K562 (cell line): ENCODE data around the gene RABGAP1L. TPM values are rescaled to one million over a fixed set of nuclear protein-coding genes. Genes with fewer than 3 reads are reported as not detected.

Source experiments
- ATAC-seq: fragments of 200-7000 bp; cut with Tn5 transposase; 3 replicates; pipeline ENCODE4 v1.9.1; 2020; ENCODE audit warnings: moderate library complexity
- BruUV-seq: library from RNA; stranded (reverse); fragments of 400-500 nt; replicated peaks from 2 replicates; lab custom pipeline; 2021; lab: Mats Ljungman, UMichigan
- CTCF ChIA-PET: fragments of 300-600 bp; formaldehyde crosslinking; extraction: SDS; loops from one replicate; lab custom pipeline; 2021; ENCODE audit warnings: low intra/inter-chr PET ratio; lab: Yijun Ruan, JAX
- POLR2A ChIA-PET: fragments of 300-600, 350-650 bp; sonication (Branson Sonifier 250); formaldehyde crosslinking; extraction: SDS; loops from one replicate; lab custom pipeline; 2021; ENCODE audit warnings: antibody characterized with exemption, inconsistent platforms; lab: Yijun Ruan, JAX
- DNase-seq, 4 experiments: peaks; one replicate each; pipeline versions ENCODE4 v3.0.0 to v3.0.0-alpha.2; 2011 to 2018; ENCODE audit warnings: low spot score in 3 of 4, mixed read lengths in 3 of 4; ENCODE audit errors: extremely low read depth in 1 of 4
- FAIRE-seq: peaks from 2 replicates; lab custom pipeline; 2011; peaks lifted over from hg19 to GRCh38; lab: Jason Lieb, UNC
- H2AFZ ChIP-seq: 2 replicates; pipeline ENCODE4 v1.6.0; 2011; ENCODE audit warnings: low read depth, low read length, control low read depth, inconsistent platforms
- H3K27ac ChIP-seq: fragments of 200-600 bp; 3 replicates; pipeline ENCODE4 v1.8.0; 2011; ENCODE audit warnings: low read depth, mild to moderate bottlenecking, control low read depth, inconsistent platforms, low read length, moderate library complexity, mixed read lengths; ENCODE audit errors: extremely low read depth
- H3K27me3 ChIP-seq, 2 experiments: fragments of 300-600 bp in 1 of 2; 2 replicates in 1 of 2; 3 replicates in 1 of 2; pipeline versions ENCODE4 v1.6.0 to v1.8.0; 2011; ENCODE audit warnings: inconsistent platforms in 2 of 2, low read length in 2 of 2, mild to moderate bottlenecking in 1 of 2, mixed read lengths in 1 of 2, moderate library complexity in 1 of 2; ENCODE audit not compliant: control insufficient read depth in 2 of 2, insufficient read depth in 2 of 2
- H3K36me3 ChIP-seq: fragments of 300-600 bp; 3 replicates; pipeline ENCODE4 v1.8.0; 2011; ENCODE audit warnings: mild to moderate bottlenecking, low read length, inconsistent platforms; ENCODE audit not compliant: control insufficient read depth, insufficient read depth
- H3K4me1 ChIP-seq, 2 experiments: fragments of 200-600 bp in 1 of 2; replicated peaks in 1 of 2; 2 replicates in 1 of 2; 3 replicates in 1 of 2; pipeline versions ENCODE4 v1.5.1 to v1.8.0; 2011; ENCODE audit warnings: inconsistent platforms in 2 of 2, low read length in 2 of 2, mild to moderate bottlenecking in 1 of 2, mixed read lengths in 1 of 2, moderate library complexity in 1 of 2; ENCODE audit not compliant: control insufficient read depth in 2 of 2, insufficient read depth in 2 of 2
- H3K4me2 ChIP-seq: 2 replicates; pipeline ENCODE4 v1.6.1; 2011; ENCODE audit warnings: low read length, control low read depth, inconsistent platforms, mixed read lengths; ENCODE audit not compliant: insufficient read depth
- H3K4me3 ChIP-seq: fragments of 200-600 bp; sonication (generic), shearing (Covaris generic); 2 replicates; pipeline ENCODE4 v1.5.1; 2016; ENCODE audit warnings: control low read depth, inconsistent platforms
- H3K79me2 ChIP-seq: fragments of 200-600 bp; 3 replicates; pipeline ENCODE4 v1.8.0; 2011; ENCODE audit warnings: low read length, inconsistent platforms; ENCODE audit not compliant: control insufficient read depth, insufficient read depth
- H3K9ac ChIP-seq, 2 experiments: 2 replicates each; pipeline versions ENCODE4 v1.6.0 to v1.6.1; 2011; ENCODE audit warnings: low read depth in 2 of 2, low read length in 2 of 2, control low read depth in 1 of 2, inconsistent platforms in 1 of 2, mild to moderate bottlenecking in 1 of 2, mixed read lengths in 1 of 2; ENCODE audit not compliant: insufficient read depth in 1 of 2
- H3K9me1 ChIP-seq: one replicate; pipeline ENCODE4 v1.6.0; 2011; ENCODE audit warnings: inconsistent platforms, mild to moderate bottlenecking, low read length, moderate library complexity; ENCODE audit not compliant: control insufficient read depth, insufficient read depth
- H3K9me3 ChIP-seq: replicated peaks from 2 replicates; pipeline ENCODE4 v1.5.1; 2011; ENCODE audit warnings: low read depth, low read length, inconsistent platforms; ENCODE audit not compliant: control insufficient read depth, insufficient read depth
- H4K20me1 ChIP-seq: replicated peaks from 2 replicates; pipeline ENCODE4 v1.6.1; 2011; ENCODE audit warnings: low read length, inconsistent platforms, mixed read lengths; ENCODE audit not compliant: control insufficient read depth, insufficient read depth
- MAZ ChIP-seq, 2 experiments: fragments of 450-650 bp in 1 of 2; sonication (generic) in 1 of 2; formaldehyde crosslinking; IDR thresholded peaks in 1 of 2; conservative IDR thresholded peaks in 1 of 2; 2 replicates each; pipeline versions ENCODE4 v1.4.0 to v1.5.0; 2020; ENCODE audit warnings: mild to moderate bottlenecking in 1 of 2, missing genetic modification reagents in 1 of 2
- WGBS: fragments of 100-300 bp; shearing (Covaris generic); methylation state at CpG from one replicate; pipeline ENCODE4 v1.1.6; 2016; ENCODE audit warnings: low coverage, mixed read lengths; ENCODE audit not compliant: insufficient coverage; ENCODE audit errors: missing lambda C conversion rate; 5-methylcytosine and 5-hydroxymethylcytosine counted together
- in situ Hi-C: fragments of 300-500 bp; cut with MboI; formaldehyde crosslinking; loops from 4 replicates; pipeline ENCODE4 v1.15.0; 2018; ENCODE audit warnings: inconsistent platforms, mixed read lengths
- intact Hi-C: fragments of 100-400 bp; cut with micrococcal nuclease; formaldehyde crosslinking; loops from 2 replicates; pipeline ENCODE4 v1.14.2; 2022
- polyA plus RNA-seq, 8 experiments: library from polyadenylated mRNA; depleted of rRNA in 4 of 8; stranded (reverse) in 5 of 8; unstranded in 3 of 8; fragments of >200 nt; fragmentation: Nextera tagmentation in 2 of 8; fragmentation: Illumina TruSeq in 1 of 8; extraction: Ambion mirVana in 2 of 8; extraction: Trizol in 1 of 8; gene quantifications; 2 replicates each; pipeline versions ENCODE4 v1.2.1 to v1.2.3, GENCODE V29; 2011 to 2014; ENCODE audit warnings: inconsistent platforms in 1 of 8, missing spikeins in 1 of 8
- total RNA-seq, 7 experiments: library from RNA; depleted of rRNA in 6 of 7; stranded (reverse); fragments of >200 nt in 6 of 7; fragmentation: Illumina TruSeq in 2 of 7; extraction: Trizol in 2 of 7; gene quantifications; 2 replicates each; pipeline versions ENCODE4 v1.2.1 to v1.2.3, GENCODE V29; 2011 to 2021; ENCODE audit warnings: low replicate concordance in 1 of 7
- TF ChIP-seq, protein P1 (sequence below), 2 experiments: IDR thresholded peaks in 1 of 2; conservative IDR thresholded peaks in 1 of 2; 2 replicates each; pipeline ENCODE4 v1.6.1; 2016; ENCODE audit warnings: low read depth in 2 of 2, mild to moderate bottlenecking in 1 of 2, missing compliant biosample characterization in 1 of 2, missing genetic modification characterization in 1 of 2, moderate library complexity in 1 of 2

RABGAP1L gene
- total and polyA plus RNA-seq, 9 of the 15 experiments (the other 6 are each of a cell fraction or from before 2014, with no cell fraction given), result 16.5 to 44.9 (median 26.7) TPM

DNA sequence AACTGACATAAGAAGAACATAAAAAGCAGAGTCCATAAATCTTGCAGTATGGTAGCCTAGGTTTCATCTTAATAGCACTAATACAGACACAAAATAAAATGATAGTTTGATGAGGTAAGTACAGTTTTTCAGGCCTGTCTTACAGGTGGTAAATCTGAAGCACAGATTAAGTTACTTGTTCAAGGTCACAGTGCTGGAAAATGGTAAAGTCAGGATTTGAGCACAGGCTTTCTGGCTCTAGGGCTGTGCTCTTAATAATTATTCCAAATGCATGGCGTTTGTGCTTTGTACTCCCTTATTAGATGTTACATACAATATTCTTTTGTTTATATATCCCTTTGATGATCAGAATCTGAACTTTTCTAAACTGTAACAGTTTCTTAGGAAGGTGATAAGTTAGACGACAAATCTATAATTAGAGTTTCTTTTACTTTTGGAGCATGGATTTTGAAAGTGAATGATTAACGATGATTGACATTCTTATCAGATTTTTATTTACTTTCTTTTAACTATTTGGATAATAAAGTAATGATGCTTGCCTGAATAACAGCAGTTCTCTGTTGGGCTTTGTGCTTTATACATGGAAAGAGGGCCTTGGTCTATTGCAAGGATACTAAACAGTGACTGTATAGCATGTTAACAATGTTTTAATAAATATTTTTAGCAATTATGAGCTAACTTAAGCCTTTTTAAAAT is 738.9 kb downstream of the RABGAP1L start:
- ATAC-seq (no peak), FAIRE-seq (no peak), DNase-seq (no peak)
- intact Hi-C loops, result no loop called here
- Histone ChIP-seq H3K27me3 (no peaks in the 10 kb centered on the region), H3K9ac (no peak overlapping the region), H3K27ac (no peak overlapping the region), H3K36me3 (no peaks in the 10 kb centered on the region; the same call in 2 of the 3 replicates), H4K20me1 (no peaks in the 10 kb centered on the region), H3K4me2 (no peak overlapping the region), H3K4me1 (no peaks in the 10 kb centered on the region), H3K9me1 (no peaks in the 10 kb centered on the region), H3K79me2 (no peaks in the 10 kb centered on the region), H2AFZ (no peak overlapping the region), H3K4me3 (no peak overlapping the region), H3K9me3 (peaks cover 6% of the 10 kb centered on the region)
- CTCF ChIA-PET, result no interaction called here
- POLR2A ChIA-PET, result no interaction called here
- in situ Hi-C loops, result no loop called here
- 74% methylated on average over 3 of the region's 3 CpGs for WGBS
- TF ChIP-seq MAZ (CRISPR knock-in tag; conservative IDR thresholded peaks at IDR 0.05 in 1 of 2, IDR thresholded peaks at IDR 0.05 in 1 of 2), result no peak
- TF ChIP-seq, protein P1, sequence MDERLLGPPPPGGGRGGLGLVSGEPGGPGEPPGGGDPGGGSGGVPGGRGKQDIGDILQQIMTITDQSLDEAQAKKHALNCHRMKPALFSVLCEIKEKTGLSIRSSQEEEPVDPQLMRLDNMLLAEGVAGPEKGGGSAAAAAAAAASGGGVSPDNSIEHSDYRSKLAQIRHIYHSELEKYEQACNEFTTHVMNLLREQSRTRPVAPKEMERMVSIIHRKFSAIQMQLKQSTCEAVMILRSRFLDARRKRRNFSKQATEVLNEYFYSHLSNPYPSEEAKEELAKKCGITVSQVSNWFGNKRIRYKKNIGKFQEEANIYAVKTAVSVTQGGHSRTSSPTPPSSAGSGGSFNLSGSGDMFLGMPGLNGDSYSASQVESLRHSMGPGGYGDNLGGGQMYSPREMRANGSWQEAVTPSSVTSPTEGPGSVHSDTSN (CRISPR knock-in tag; IDR thresholded peaks at IDR 0.05; ENCODE audit: low read depth), result no peak
- TF ChIP-seq, protein P1 (tag; conservative IDR thresholded peaks at IDR 0.05; ENCODE audit: low read depth), result 0 out of 2 replicates have a peak, but pooled peaks have one; percentile 9
- BruUV-seq, result no TSS peak
